ENCODE measurements around the gene LHFPL2. TPM values are rescaled to one million over a fixed set of nuclear protein-coding genes. Genes with fewer than 3 reads are reported as not detected.
"Not testable (repeated sequence)": the region's sequence is repeated elsewhere in the genome, so short reads cannot be mapped to it uniquely, and the experiment has no call there.

Gene LHFPL2
- total and polyA plus RNA-seq, 2 donors = 19.2 to 146 TPM

GRCh38 chr5:78457507-78457906 is 191.1 kb downstream of the LHFPL2 start:
- not testable (repeated sequence) for H3K27ac ChIP-seq (ENCODE audit: low read depth); H3K4me3 ChIP-seq (ENCODE audit: low read depth, low read length); H3K4me1 ChIP-seq (ENCODE audit: insufficient read depth); DNase-seq (ENCODE audit: extremely low spot score); H3K36me3 ChIP-seq (ENCODE audit: insufficient read depth)
- 70% methylated on average over 14 of the region's 14 CpGs for whole genome bisulfite sequencing

- DNase-seq (ENCODE audit: extremely low spot score) = no peak
- Histone ChIP-seq H3K36me3 (ENCODE audit: insufficient read depth) (no peaks in the 10 kb centered on the region), H3K4me3 (ENCODE audit: low read depth, low read length) (no peak overlapping the region), H3K4me1 (ENCODE audit: insufficient read depth) (no peaks in the 10 kb centered on the region), H3K27ac (ENCODE audit: low read depth) (no peak overlapping the region)
Observed at GRCh38 chr5:78449103-78449502, 199.5 kb downstream of the LHFPL2 start.

- Histone ChIP-seq H3K27ac (ENCODE audit: low read depth) (no peak overlapping the region), H3K4me3 (ENCODE audit: low read depth, low read length) (no peak overlapping the region), H3K4me1 (ENCODE audit: insufficient read depth) (no peaks in the 10 kb centered on the region), H3K36me3 (ENCODE audit: insufficient read depth) (no peaks in the 10 kb centered on the region)
- 85% methylated on average over 3 of the region's 3 CpGs for WGBS
- DNase-seq (ENCODE audit: extremely low spot score) = no peak
Observed at GRCh38 chr5:78447775-78448424, 200.7 kb downstream of the LHFPL2 start.

All from urinary bladder (tissue), 4 donors.